ENCODE data around the gene LRP6.

GRCh38 chr12:12272869-12273268, 6.0 kb upstream of the LRP6 start:
- TF ChIP-seq, protein P1, sequence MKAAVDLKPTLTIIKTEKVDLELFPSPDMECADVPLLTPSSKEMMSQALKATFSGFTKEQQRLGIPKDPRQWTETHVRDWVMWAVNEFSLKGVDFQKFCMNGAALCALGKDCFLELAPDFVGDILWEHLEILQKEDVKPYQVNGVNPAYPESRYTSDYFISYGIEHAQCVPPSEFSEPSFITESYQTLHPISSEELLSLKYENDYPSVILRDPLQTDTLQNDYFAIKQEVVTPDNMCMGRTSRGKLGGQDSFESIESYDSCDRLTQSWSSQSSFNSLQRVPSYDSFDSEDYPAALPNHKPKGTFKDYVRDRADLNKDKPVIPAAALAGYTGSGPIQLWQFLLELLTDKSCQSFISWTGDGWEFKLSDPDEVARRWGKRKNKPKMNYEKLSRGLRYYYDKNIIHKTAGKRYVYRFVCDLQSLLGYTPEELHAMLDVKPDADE (IDR thresholded peaks at IDR 0.05): no peak
- no peak for TF ChIP-seq CTCF (conservative IDR thresholded peaks at IDR 0.05; ENCODE audit: low read depth in 2 of 2)
